ENCODE measurements around the gene SFT2D2.

DNA sequence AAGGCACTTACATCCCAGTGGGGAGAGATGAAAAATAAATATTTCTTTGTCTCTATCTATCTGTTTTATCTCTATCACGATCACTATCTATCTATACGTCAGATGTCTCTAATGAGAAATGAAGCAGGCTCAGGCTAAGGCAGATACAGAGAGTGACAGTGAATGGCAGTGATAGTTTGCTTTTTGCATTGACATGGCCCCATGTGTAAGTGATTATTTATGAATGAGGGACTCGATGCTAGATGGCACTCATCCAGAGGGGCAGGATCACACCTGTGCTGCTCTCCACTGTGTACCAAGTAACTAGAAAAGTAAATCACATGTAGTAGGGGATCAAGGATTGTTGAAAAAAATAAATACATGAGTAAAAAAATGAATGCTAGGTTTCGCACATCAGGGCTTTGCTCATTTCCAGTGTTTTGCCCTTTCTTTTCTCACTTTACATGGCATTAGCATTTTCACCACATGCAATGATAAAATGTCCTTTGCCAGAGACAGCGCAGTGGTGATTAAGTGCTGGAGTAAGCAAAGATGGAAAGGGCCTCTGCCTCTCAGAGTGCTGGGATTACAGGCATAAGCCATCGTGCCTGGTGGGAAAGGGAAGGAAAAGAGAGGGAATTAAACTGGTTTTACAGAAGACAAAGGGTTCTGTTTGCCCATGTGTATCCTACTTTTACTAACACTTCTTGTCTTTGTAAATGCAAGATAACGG is 71.4 kb downstream of the SFT2D2 start:
- TF ChIP-seq, protein P1, sequence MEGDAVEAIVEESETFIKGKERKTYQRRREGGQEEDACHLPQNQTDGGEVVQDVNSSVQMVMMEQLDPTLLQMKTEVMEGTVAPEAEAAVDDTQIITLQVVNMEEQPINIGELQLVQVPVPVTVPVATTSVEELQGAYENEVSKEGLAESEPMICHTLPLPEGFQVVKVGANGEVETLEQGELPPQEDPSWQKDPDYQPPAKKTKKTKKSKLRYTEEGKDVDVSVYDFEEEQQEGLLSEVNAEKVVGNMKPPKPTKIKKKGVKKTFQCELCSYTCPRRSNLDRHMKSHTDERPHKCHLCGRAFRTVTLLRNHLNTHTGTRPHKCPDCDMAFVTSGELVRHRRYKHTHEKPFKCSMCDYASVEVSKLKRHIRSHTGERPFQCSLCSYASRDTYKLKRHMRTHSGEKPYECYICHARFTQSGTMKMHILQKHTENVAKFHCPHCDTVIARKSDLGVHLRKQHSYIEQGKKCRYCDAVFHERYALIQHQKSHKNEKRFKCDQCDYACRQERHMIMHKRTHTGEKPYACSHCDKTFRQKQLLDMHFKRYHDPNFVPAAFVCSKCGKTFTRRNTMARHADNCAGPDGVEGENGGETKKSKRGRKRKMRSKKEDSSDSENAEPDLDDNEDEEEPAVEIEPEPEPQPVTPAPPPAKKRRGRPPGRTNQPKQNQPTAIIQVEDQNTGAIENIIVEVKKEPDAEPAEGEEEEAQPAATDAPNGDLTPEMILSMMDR (optimal IDR thresholded peaks at IDR 0.05 in 1 of 3, IDR thresholded peaks at IDR 0.05 in 1 of 3, conservative IDR thresholded peaks at IDR 0.05 in 1 of 3; ENCODE audit: extremely low read depth in 1 of 3, insufficient read depth in 2 of 3, low read length in 3 of 3), result no peak
- TF ChIP-seq EZH2 (IDR thresholded peaks at IDR 0.05; ENCODE audit: low read length), result no peak

All from keratinocyte (primary cell).